Amniotic stem cell (primary cell): ENCODE data around the gene LTB.
"Not testable (repeated sequence)": the region's sequence is repeated elsewhere in the genome, so short reads cannot be mapped to it uniquely, and the experiment has no call there.

Experiments
- DNase-seq: peaks from one replicate; lab custom pipeline; 2025; lab: John Stamatoyannopoulos, UW

LTB gene

DNA sequence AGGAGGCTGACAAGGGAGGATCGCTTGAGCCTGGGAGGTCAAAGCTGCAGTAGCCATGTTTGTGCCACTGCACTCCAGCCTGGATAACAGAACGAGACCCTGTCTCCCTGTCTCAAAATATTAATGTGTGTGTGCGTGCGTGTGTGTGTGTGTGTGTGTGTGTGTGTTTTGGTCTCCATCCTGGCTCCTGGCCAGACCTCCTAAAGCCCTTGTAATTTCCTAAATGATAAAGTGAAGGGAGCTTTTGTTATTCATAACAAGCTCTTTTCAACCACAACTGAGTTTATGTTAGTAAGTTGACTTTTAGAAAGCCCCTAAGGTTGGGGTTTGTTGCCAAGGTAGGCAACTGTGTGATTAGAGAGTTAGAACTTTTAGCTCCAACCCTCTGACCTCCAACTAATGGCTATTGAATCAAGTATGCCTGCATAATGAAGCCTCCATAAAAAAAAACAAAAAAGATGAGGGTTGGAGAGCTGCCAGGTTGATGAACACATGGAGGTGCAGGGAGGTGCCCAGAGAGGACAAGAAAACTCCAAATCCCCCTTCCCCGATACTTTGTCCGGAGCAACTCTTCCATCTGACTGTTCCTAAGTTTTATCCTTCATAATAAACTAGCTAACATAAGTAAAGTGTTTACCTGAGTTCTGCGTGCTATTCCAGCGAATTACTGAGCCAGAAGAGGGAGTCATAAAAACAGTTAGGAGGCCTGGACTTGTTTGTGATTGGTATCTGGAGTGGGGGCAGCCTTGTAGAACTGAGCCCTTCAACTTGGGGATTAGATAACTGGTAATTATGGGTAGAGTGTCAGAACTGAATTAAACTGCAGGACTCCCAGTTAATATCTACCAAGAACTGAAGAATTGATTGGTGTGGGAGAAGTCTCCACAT is 27.5 kb upstream of the LTB start:
- DNase-seq: no peak

DNA sequence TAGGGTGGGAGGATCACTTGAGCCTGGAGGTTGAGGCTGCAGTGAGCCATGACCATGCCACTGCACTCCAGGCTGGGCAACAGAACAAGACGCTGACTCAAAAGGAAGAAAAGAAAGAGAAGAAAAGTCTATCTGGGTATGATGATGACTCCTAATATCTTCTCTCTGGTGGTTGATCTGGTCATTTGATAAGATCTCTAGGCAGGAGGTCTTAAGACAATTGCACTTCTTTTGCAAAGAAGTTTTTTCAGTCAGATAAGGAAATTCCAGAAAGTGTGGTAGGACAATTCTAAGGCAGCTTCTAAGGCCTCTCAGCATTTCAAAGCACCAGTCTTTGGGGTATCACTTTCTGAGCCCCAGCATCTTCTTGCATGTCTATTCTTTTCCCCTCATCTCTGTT is 25.1 kb upstream of the LTB start:
- DNase-seq: no peak

- no peak for DNase-seq
These were observed 14.8 kb upstream of the LTB start for GRCh38 chr6:31597006-31597405.

DNA sequence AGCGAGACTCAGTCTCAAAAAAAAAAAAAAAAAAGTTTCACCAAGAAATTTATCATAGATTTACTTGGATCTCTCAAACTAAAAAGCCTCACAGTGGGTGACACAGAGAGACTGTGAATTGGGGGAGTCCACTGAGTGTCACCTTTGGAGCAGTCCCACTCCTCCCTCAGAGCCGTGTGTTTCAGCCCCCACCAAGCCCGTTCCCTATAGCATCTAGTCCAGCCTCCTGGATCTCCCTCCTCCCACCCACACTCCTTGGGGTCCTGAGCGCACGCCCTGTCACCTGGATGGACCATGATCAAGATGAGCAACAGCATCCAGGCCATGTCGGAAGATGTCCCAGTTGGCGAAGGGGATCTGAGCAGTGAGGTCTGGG is 10.2 kb upstream of the LTB start:
- DNase-seq: no peak

DNA sequence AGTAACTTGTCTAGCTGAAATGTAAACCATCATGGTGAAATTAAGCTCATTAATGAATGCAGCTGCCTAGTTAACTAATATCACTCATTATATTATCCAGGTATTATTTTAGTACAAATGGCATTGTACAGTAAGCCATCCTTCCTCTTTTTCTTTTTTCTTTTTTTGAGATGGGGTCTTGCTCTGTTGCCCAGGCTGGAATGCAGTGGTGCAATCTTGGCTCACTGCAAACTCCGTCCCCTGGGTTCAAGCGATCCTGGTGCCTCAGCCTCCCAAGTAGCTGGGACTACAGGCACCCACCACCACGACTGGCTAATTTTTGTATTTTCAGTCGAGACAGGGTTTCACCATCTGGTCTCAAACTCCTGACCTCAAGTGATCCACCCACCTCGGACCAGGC is 8.5 kb upstream of the LTB start:
- not testable (repeated sequence) for DNase-seq

GRCh38 chr6:31588871-31589650 is 6.8 kb upstream of the LTB start:
- DNase-seq: no peak

GRCh38 chr6:31587791-31588777 is 5.9 kb upstream of the LTB start:
- no peak for DNase-seq

DNA sequence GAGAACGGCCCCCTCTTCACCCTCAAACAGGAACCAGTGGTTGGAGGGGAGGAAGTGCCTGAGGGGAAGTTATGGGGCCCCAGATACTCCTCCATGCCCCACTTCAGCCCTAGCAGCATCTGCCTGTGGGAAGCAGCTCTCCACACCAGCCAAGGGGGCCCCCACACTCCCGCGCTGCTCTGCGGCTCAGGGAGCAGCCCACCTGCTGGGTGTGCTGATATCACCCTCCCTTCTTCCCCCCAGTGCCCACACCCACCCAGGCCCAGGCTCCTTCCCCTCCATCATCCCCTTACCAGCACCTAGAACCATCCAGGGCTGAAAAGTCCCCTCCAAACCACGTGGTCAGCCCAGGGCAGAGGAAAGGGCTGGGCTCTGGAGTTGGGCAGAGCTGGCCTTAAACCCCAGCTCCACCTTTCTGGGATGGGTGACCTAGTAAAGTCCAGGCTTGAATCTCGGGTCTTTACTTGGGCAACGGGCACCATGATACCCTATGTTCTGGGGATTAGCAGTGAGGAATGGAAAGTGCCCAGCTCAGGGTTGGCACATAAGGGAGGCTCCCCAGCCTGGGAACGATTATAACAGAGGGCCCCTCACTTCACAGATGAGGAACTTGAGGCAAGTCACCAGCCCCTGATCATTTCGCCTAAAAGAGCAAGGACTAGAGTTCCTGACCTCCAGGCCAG is 4.5 kb upstream of the LTB start:
- DNase-seq: no peak

DNA sequence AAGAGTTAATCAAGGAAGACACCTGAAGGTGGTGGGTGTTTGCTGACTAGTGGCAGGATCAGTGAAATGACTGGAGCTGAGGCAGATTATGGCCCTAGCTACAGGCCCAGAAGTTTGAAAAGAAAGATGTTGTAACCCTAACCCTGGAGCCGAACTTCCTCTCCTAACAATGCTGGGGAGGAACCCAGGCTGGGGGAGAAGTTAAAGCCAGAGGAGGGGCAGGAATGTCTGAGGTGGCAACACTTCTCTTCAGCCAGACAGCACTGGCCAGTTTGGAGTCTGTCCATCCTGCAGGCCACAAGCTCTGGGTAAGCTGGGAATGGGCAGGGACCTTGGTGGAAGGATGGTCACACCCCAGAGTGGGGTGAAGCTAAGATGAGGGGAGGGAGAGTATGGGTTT is 3.8 kb upstream of the LTB start, which contains the start of gene LST1:
LST1 (plus strand) TSS at position 270 of the 400 bp plus-strand sequence. CDS start 1,023 bp downstream, outside the sequence.
- no peak for DNase-seq

- no peak for DNase-seq
These were observed 3.3 kb upstream of the LTB start for GRCh38 chr6:31585491-31585890.

- DNase-seq: no peak
These were observed 592 bp downstream of the LTB start for GRCh38 chr6:31581434-31582229.

GRCh38 chr6:31580807-31581433 is 1.3 kb downstream of the LTB start:
- DNase-seq: peak; percentile 43

GRCh38 chr6:31580438-31580740 is 1.8 kb downstream of the LTB start:
- no peak for DNase-seq

DNA sequence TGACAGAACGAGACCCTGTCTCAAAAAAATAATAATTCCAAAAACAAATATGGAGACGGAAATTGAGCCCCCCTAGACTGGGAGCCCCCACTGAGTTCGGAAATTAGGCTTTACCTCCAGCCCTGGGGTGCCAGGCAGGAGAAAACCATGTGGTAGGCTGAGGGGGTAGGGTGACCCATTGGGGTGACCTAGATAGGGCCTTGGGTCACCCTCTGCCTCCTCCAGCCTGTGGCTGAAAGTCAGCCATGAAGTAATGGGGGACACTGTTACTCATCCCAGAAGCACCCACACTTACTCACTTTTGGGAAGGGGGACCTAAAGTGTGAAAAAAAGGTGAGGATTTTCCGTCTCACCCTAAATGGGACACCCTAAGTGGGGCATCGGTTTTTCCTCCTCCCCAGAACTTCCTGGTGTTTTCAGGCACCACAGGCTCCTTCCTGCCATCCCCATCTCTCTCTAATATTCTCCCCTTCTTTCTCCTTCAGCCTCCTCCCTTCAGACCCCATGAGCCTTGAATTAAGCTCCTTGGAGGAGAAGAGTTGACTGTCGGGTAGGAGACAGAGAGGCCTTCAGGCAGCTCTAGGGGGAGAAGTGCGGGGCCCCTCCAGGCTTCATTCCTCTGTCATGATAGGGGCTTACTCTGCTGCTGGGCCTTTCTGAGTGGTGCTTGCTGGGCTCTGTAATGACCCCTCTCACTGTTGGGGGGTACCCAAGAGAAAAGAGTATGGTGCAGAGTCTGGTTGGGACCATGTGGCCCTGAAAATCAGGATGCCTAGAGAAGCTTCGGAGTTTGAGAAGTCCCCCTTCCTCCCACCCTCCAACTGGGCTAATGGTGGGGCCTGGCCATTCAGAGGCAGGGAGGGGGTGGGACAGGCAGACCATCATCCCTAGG is 2.4 kb downstream of the LTB start:
- no peak for DNase-seq

- DNase-seq: no peak
These were observed 3.1 kb downstream of the LTB start for GRCh38 chr6:31579119-31579505.

DNA sequence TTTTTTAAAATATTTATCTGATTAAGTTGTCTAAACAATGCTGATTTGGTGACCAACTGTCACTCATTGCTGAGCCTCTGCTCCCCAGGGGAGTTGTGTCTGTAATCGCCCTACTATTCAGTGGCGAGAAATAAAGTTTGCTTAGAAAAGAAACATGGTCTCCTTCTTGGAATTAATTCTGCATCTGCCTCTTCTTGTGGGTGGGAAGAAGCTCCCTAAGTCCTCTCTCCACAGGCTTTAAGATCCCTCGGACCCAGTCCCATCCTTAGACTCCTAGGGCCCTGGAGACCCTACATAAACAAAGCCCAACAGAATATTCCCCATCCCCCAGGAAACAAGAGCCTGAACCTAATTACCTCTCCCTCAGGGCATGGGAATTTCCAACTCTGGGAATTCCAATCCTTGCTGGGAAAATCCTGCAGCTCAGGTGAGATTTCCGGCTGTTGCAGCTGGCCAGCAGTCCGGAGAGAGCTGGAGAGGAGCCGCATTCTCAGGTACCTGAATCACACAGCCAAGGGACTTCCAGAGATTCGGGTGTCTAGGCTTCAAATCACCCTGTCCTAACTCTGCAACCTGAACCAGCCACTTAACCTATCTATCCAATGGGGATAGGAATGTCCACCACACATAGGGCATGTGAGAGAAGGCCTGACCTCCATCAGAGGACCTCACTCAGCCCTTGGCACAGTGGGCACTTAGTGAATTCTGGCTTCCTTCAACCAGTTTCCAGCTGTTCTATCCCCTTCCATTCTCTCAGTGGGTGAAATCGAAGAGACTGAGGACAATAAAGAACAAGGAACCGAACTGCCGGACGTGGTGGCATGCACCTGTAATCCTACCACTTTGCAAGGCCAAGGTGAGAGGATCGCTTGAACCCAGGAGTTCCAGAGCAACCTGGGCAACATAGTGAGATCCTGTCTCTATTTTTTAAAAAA is 3.8 kb downstream of the LTB start:
- no peak for DNase-seq

DNA sequence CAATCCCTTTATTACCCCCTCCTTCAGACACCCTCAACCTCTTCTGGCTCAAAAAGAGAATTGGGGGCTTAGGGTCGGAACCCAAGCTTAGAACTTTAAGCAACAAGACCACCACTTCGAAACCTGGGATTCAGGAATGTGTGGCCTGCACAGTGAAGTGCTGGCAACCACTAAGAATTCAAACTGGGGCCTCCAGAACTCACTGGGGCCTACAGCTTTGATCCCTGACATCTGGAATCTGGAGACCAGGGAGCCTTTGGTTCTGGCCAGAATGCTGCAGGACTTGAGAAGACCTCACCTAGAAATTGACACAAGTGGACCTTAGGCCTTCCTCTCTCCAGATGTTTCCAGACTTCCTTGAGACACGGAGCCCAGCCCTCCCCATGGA is 4.7 kb downstream of the LTB start:
- DNase-seq: no peak

- DNase-seq: no peak
These were observed 5.2 kb downstream of the LTB start for GRCh38 chr6:31576897-31577578.
